KOPT-K1 (cell line): ENCODE results near the gene ING4.

ENCODE experiments used
- H3K27ac ChIP-seq: fragments of 200-600 bp; sonication (generic); 2 replicates; pipeline ENCODE4 v1.5.1; 2016; ENCODE audit warnings: antibody characterized with exemption, mild to moderate bottlenecking, low read depth, low read length; ENCODE audit not compliant: poor library complexity, severe bottlenecking
- H3K36me3 ChIP-seq: fragments of 200-600 bp; sonication (generic); 2 replicates; pipeline ENCODE4 v1.5.1; 2017; ENCODE audit warnings: antibody characterized with exemption, mild to moderate bottlenecking, low read length, moderate library complexity; ENCODE audit not compliant: insufficient read depth
- H3K9me3 ChIP-seq: fragments of 200-600 bp; sonication (generic); 2 replicates; pipeline ENCODE4 v1.5.1; 2017; ENCODE audit warnings: antibody characterized with exemption, low read length, mild to moderate bottlenecking; ENCODE audit not compliant: insufficient read depth, poor library complexity, severe bottlenecking

ING4 gene

DNA sequence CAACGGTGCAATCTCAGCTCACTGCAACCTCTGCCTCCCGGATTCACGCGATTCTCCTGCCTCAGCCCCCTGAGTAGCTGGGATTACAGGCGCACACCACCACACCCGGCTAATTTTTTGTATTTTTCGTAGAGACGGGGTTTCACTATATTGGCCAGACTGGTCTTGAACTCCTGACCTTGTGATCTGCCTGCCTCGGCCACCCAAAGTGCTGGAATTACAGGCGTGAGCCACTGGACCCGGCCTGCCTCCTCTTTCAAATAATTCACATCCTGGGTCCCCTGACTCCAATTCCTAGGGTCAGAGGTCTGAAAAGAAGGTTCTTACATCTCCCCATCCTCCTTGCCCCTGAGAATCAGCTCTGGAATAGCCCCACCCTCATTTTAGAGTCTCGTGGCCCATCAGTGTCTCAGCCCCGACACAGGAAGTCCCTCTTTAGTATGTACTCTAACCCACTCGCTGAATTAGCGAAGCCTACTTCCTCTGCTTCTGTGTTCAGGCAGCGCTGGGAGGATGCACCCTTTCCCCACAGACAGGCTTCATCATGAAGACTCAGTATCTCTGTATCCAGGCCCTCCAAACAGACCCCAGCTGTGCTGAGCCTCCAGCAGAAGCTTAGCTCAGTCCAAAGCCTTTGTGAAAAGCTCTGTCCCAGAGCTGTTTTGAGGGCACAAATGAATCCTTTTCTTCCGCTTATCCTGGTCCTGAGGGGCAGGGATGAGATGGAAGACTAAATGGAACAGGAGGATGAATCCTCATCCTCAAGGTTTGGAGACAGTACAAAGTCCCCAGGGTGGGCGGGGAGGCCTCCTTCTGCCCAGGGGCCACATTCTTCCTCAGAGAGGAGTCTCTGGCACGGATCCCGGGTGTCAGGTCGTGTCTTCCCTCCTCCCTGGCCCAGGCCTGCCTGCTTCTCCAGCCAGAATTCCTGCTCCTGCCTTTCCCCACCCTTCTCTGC lies 30.6 kb downstream of the ING4 start:
- Histone ChIP-seq H3K36me3 (no peaks in the 10 kb centered on the region), H3K27ac (peak overlapping the region; percentile 93), H3K9me3 (no peaks in the 10 kb centered on the region)

GRCh38 chr12:6631549-6631961 lies 31.4 kb downstream of the ING4 start:
- H3K27ac ChIP-seq, result peak overlapping the region; percentile 93

GRCh38 chr12:6630736-6631135 lies 32.2 kb downstream of the ING4 start:
- no peaks in the 10 kb centered on the region for H3K36me3 ChIP-seq
- H3K27ac ChIP-seq, result peak overlapping the region; percentile 93
- no peaks in the 10 kb centered on the region for H3K9me3 ChIP-seq

More at GRCh38 chr12:6631549-6631961, 31.4 kb downstream of the ING4 start:
- H3K36me3 ChIP-seq, result no peaks in the 10 kb centered on the region
- H3K9me3 ChIP-seq, result no peaks in the 10 kb centered on the region

DNA sequence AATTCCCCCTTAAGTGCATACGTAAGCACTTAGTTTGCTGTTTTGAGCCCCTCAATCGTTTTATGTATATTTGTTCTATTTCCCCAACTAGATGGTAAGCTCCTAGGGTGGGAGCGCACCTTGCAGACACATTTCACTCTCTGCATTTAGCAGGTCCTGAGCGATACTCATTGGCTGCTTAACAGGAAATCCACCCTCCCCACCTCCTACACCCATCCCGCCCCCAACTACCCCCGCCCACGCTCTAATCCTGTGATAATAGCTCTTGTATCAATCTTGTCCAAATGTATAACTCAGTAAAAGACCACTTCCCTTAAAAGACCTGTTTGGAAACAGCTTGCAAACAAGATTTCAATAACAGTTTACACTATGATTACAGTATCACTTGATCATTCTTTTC lies 35.3 kb downstream of the ING4 start:
- H3K36me3 ChIP-seq, result peaks cover 6% of the 10 kb centered on the region; the same call in 1 of the 2 replicates
- peak overlapping the region; percentile 74 for H3K27ac ChIP-seq
- no peaks in the 10 kb centered on the region for H3K9me3 ChIP-seq

DNA sequence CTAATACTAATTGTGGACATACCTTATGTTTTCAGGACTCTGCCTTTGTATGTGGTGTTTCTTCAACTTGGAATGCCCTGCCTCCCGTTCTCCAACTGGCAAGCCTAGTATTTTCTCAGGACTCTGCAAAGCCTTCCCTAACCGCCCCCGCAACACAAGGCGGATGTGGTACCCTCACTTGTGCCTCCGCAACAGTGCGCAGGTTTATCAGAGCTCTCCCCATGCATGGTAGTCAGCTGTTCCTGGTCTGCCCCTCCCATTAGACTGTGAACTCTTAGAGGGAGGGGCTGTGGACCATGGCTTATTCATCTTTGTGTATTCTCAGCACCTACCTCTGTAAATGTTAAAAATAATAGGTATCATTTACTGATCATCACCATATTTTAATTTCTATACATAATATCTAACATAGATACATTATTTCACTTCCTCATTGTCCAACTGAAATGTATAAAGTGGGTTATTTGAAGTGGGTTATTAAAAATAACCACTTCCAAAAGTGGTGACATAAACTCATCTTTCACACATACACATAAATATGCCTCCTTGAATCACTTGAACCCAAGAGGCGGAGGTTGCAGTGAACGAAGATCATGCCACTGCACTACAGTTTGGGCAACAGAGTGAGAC lies 36.1 kb downstream of the ING4 start:
- Histone ChIP-seq H3K9me3 (no peaks in the 10 kb centered on the region), H3K36me3 (peaks cover 6% of the 10 kb centered on the region; the same call in 1 of the 2 replicates), H3K27ac (peak overlapping the region; percentile 74)

DNA sequence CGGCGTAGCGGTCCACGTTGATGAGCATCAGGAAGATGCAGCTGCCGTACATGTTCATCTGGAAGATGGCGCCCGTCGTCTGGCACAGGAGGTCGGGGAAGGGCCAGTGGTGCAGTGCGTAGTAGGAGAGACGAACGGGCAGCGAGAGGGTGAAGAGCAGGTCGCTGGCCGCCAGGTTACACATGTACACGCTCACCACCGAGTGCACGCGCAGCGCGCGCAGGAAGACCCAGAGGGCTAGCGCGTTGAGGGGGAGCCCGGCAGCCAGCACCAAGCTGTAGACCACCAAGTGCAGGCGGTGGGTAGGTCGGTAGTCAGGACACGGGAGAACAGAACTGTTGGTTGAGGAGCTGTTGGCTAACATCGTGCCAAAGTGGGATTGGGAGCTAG lies 42.0 kb downstream of the ING4 start:
- no peaks in the 10 kb centered on the region for H3K9me3 ChIP-seq
- H3K27ac ChIP-seq, result peak overlapping the region; percentile 80
- H3K36me3 ChIP-seq, result peaks cover 26% of the 10 kb centered on the region

- Histone ChIP-seq H3K27ac (peak overlapping the region; percentile 80), H3K9me3 (no peaks in the 10 kb centered on the region)
Measured at GRCh38 chr12:6620137-6620884, 42.6 kb downstream of the ING4 start.

DNA sequence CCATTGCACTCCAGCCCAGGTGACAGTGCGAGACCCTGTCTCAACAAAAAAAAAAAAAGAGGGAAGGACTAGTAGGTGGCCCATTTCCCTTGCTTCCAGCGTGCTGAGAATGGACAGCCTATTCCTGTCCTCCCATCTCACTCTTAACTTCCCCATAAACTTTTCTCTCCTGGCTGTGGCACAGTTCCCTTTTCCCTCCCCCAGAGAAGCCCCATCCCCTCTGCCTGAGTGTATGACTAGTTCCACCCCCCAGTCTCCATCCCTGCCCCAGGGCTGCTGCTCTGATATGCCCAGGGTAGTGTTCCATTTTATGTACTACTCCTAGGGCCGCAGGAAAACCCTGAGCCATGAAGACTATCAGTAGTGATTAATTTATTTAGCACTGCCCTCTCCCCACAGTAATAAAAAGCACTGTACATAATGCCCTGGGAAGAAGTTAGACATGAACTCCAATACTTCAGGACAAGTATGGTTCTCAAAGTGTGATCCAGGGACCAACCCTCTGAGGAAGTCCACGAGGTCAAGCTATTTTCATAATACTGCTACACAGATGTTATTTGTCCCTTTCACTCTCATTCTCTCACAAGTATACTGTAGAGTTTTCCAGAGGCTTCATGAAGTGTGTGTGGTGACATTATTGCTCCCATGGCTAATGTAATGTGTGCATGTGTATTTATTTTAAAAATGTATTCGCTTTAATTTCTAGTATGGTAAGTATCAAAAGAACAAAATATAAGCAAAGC lies 44.3 kb downstream of the ING4 start:
- Histone ChIP-seq H3K36me3 (peaks cover 25% of the 10 kb centered on the region), H3K9me3 (no peaks in the 10 kb centered on the region), H3K27ac (no peak overlapping the region)

More at GRCh38 chr12:6620137-6620884, 42.6 kb downstream of the ING4 start:
- peaks cover 26% of the 10 kb centered on the region for H3K36me3 ChIP-seq

DNA sequence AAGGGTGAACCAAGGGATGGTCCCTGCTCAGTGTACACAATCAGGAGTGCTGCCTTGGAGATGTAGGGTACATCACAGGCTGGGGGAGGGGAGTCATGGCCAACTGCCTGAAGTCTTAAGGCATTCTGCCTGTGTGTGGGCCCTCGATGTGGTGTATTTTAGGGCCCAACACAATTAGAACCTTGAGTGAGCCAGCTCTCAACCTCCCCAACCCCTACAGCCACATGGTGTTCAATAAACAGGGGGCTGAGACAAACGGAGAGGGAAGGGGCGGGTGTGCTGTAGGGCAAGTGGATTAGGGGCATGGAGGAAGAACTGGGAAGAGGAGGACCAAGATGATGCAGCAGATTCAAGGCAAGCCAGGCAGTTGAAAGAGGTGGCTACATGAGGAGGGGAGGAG lies 47.1 kb downstream of the ING4 start:
- Histone ChIP-seq H3K27ac (peak overlapping the region; percentile 39), H3K36me3 (peaks cover 20% of the 10 kb centered on the region), H3K9me3 (no peaks in the 10 kb centered on the region)

GRCh38 chr12:6614513-6615172 lies 48.3 kb downstream of the ING4 start:
- Histone ChIP-seq H3K27ac (peak overlapping the region; percentile 88), H3K36me3 (peaks cover 13% of the 10 kb centered on the region), H3K9me3 (no peaks in the 10 kb centered on the region)

DNA sequence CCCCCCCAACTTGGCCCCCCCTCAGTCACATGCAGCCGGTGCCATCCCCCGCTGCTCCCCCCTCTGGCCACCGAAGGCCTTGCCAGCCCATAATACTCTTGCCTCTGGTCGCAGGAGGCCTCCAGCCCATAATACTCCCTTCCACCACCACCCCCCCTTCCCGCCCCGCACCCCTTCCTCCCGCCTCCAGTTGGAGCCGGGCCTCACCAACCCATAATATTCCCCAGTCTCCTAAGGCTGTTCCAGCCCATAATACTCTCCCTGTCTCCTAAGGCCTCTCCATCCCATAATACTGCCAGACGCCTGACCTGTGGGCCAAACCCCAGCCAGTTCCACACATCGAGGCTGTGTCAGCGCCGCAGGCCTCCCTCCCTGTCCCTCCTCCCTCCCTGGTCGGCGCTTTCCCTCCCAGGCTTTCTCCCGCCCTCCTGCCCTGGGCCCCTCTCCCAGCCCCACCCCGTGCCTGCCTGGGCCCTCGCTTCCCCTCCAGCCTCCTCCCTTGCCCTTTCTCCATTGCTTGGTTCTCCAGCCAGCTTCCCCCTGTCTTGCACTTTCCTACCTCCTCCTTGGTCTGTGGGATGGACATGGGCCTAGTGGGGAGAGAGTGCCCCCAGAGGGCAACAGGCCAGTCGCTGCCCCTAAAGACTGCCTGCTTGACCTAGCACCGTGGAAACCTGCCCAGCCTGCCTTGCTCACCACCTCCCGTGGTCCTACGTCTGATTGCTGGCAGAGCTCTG lies 49.0 kb downstream of the ING4 start:
- H3K36me3 ChIP-seq, result peaks cover 6% of the 10 kb centered on the region; the same call in 1 of the 2 replicates

GRCh38 chr12:6613015-6613775 lies 49.7 kb downstream of the ING4 start:
- peak overlapping the region; percentile 92 for H3K27ac ChIP-seq
- H3K36me3 ChIP-seq, result no peaks in the 10 kb centered on the region
- H3K9me3 ChIP-seq, result no peaks in the 10 kb centered on the region

More for the DNA sequence above, 49.0 kb downstream of the ING4 start:
- peak overlapping the region; percentile 88 for H3K27ac ChIP-seq
- H3K9me3 ChIP-seq, result no peaks in the 10 kb centered on the region

GRCh38 chr12:6612652-6613014 lies 50.3 kb downstream of the ING4 start:
- H3K36me3 ChIP-seq, result no peaks in the 10 kb centered on the region
- no peaks in the 10 kb centered on the region for H3K9me3 ChIP-seq
- peak overlapping the region; percentile 92 for H3K27ac ChIP-seq
